ENCODE data around the gene POLA2.
"Not testable (repeated sequence)": the region's sequence is repeated elsewhere in the genome, so short reads cannot be mapped to it uniquely, and the experiment has no call there.

Gene POLA2

GRCh38 chr11:65243797-65244196 lies 18.0 kb upstream of the POLA2 start:
- no peak for DNase-seq

GRCh38 chr11:65245046-65245445 lies 16.7 kb upstream of the POLA2 start:
- DNase-seq, result not testable (repeated sequence)

- no peak for DNase-seq
Measured at GRCh38 chr11:65246506-65246905, 15.3 kb upstream of the POLA2 start.

- DNase-seq, result not testable (repeated sequence)
Measured at GRCh38 chr11:65248184-65248710, 13.5 kb upstream of the POLA2 start.

- DNase-seq, result no peak
Measured at GRCh38 chr11:65251476-65251875, 10.3 kb upstream of the POLA2 start.

- DNase-seq, result no peak
Measured at GRCh38 chr11:65254724-65255123, 7.0 kb upstream of the POLA2 start.

GRCh38 chr11:65258988-65259387 lies 2.8 kb upstream of the POLA2 start:
- DNase-seq, result no peak

GRCh38 chr11:65260302-65260701 lies 1.5 kb upstream of the POLA2 start:
- DNase-seq, result no peak

GRCh38 chr11:65260756-65261590 lies 789 bp upstream of the POLA2 start:
- DNase-seq, result no peak

- no peak for DNase-seq
Measured at GRCh38 chr11:65262381-65262680, 569 bp downstream of the POLA2 start.

- DNase-seq, result no peak
Measured at GRCh38 chr11:65262776-65263175, 1.0 kb downstream of the POLA2 start.

GRCh38 chr11:65264747-65265146 lies 3.0 kb downstream of the POLA2 start:
- not testable (repeated sequence) for DNase-seq

- DNase-seq, result no peak
Measured at GRCh38 chr11:65266210-65266609, 4.4 kb downstream of the POLA2 start.

GRCh38 chr11:65274735-65275682 lies 13.2 kb downstream of the POLA2 start:
- no peak for DNase-seq

- DNase-seq, result no peak
Measured at GRCh38 chr11:65275906-65276305, 14.1 kb downstream of the POLA2 start.

GRCh38 chr11:65277631-65278277 lies 16.0 kb downstream of the POLA2 start:
- DNase-seq, result no peak

GRCh38 chr11:65278356-65278755 lies 16.6 kb downstream of the POLA2 start:
- no peak for DNase-seq

- no peak for DNase-seq
Measured at GRCh38 chr11:65279279-65279678, 17.5 kb downstream of the POLA2 start.

- no peak for DNase-seq
Measured at GRCh38 chr11:65279741-65280440, 18.1 kb downstream of the POLA2 start.

GRCh38 chr11:65280646-65281045 lies 18.9 kb downstream of the POLA2 start:
- no peak for DNase-seq

GRCh38 chr11:65286686-65287085 lies 24.9 kb downstream of the POLA2 start:
- no peak for DNase-seq

- DNase-seq, result no peak
Measured at GRCh38 chr11:65287601-65288000, 25.8 kb downstream of the POLA2 start.
